A549 (cell line): ENCODE measurements around the gene NCL.

ENCODE experiments used
- BHLHE40 ChIP-seq: IDR thresholded peaks from 2 replicates; pipeline ENCODE4 v1.6.1; 2012; ENCODE audit warnings: low read depth, low read length, inconsistent platforms
- CHD2 ChIP-seq: fragments of 150-350 bp; IDR thresholded peaks from 2 replicates; pipeline ENCODE4 v1.6.1; 2014; ENCODE audit warnings: low read length; ENCODE audit not compliant: partially characterized antibody
- EP300 ChIP-seq, 2 experiments: fragments of >200 bp; sonication (Bioruptor Twin); formaldehyde crosslinking; IDR thresholded peaks; 2 replicates in 1 of 2; 3 replicates in 1 of 2; pipeline ENCODE4 v1.6.1; 2016 to 2017
- FOSL2 ChIP-seq, 2 experiments: fragments of 450-650 bp in 1 of 2; fragments of >200 bp in 1 of 2; sonication (Bioruptor Twin) in 1 of 2; formaldehyde crosslinking; IDR thresholded peaks; 2 replicates each; pipeline versions ENCODE4 v1.5.0 to v1.6.1; 2016 to 2020; ENCODE audit warnings: mild to moderate bottlenecking in 1 of 2, moderate library complexity in 1 of 2
- KDM1A ChIP-seq: fragments of 200-600 bp; sonication (generic); IDR thresholded peaks from 2 replicates; pipeline ENCODE4 v1.6.1; 2016; ENCODE audit warnings: low read depth, mild to moderate bottlenecking
- MAFK ChIP-seq: fragments of 450-650 bp; IDR thresholded peaks from 2 replicates; pipeline ENCODE4 v1.6.1; 2014; ENCODE audit not compliant: partially characterized antibody
- MAX ChIP-seq: IDR thresholded peaks from 2 replicates; pipeline ENCODE4 v1.6.1; 2012
- MYC ChIP-seq: IDR thresholded peaks from 2 replicates; pipeline ENCODE4 v1.6.1; 2012; ENCODE audit warnings: mild to moderate bottlenecking, inconsistent platforms, low read length, improper control_type of control experiment, borderline replicate concordance
- POLR2A ChIP-seq: IDR thresholded peaks from 2 replicates; pipeline ENCODE4 v1.6.1; 2012; ENCODE audit warnings: mild to moderate bottlenecking, low read length
- RAD21 ChIP-seq, 2 experiments: fragments of >200 bp in 1 of 2; sonication (Bioruptor Twin) in 1 of 2; formaldehyde crosslinking in 1 of 2; IDR thresholded peaks in 1 of 2; conservative IDR thresholded peaks in 1 of 2; 2 replicates in 1 of 2; 3 replicates in 1 of 2; pipeline ENCODE4 v1.6.1; 2012 to 2018; ENCODE audit warnings: inconsistent platforms in 1 of 2
- SMC3 ChIP-seq: fragments of >200 bp; sonication (Bioruptor Twin); formaldehyde crosslinking; IDR thresholded peaks from 3 replicates; pipeline ENCODE4 v1.6.1; 2018; ENCODE audit warnings: inconsistent platforms
- TF ChIP-seq, protein P1 (sequence below): fragments of >200 bp; sonication (Bioruptor Twin); formaldehyde crosslinking; IDR thresholded peaks from 3 replicates; pipeline ENCODE4 v1.5.1; 2016
- TF ChIP-seq, protein P2 (sequence below): fragments of 450-650 bp; IDR thresholded peaks from 2 replicates; pipeline ENCODE4 v1.6.1; 2014; ENCODE audit warnings: antibody characterized with exemption

DNA sequence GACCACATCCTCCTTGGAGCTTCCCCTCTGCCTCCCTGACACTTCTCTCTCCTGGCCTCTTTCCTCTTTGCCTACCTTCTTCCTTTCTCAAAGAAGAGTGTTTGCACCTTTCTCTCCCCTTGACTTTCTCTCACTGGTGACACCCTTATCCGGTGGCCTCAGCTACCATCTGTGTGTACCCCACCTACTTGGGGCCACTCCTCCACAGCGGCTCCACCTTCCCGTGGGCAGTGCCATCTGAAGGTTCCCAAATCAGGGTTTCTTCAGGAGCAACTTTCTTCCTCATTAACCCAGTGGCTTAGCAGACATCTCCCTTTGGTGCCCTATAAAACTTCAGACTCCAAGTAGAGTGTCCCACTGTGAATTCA lies 5.3 kb upstream of the NCL start:
- TF ChIP-seq, protein P1, sequence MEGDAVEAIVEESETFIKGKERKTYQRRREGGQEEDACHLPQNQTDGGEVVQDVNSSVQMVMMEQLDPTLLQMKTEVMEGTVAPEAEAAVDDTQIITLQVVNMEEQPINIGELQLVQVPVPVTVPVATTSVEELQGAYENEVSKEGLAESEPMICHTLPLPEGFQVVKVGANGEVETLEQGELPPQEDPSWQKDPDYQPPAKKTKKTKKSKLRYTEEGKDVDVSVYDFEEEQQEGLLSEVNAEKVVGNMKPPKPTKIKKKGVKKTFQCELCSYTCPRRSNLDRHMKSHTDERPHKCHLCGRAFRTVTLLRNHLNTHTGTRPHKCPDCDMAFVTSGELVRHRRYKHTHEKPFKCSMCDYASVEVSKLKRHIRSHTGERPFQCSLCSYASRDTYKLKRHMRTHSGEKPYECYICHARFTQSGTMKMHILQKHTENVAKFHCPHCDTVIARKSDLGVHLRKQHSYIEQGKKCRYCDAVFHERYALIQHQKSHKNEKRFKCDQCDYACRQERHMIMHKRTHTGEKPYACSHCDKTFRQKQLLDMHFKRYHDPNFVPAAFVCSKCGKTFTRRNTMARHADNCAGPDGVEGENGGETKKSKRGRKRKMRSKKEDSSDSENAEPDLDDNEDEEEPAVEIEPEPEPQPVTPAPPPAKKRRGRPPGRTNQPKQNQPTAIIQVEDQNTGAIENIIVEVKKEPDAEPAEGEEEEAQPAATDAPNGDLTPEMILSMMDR = no peak
- TF ChIP-seq, protein P2, sequence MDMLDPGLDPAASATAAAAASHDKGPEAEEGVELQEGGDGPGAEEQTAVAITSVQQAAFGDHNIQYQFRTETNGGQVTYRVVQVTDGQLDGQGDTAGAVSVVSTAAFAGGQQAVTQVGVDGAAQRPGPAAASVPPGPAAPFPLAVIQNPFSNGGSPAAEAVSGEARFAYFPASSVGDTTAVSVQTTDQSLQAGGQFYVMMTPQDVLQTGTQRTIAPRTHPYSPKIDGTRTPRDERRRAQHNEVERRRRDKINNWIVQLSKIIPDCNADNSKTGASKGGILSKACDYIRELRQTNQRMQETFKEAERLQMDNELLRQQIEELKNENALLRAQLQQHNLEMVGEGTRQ = no peak
- TF ChIP-seq MYC (no peak), KDM1A (no peak), RAD21 (conservative IDR thresholded peaks at IDR 0.05 in 1 of 2, IDR thresholded peaks at IDR 0.05 in 1 of 2) (no peak), POLR2A (no peak), BHLHE40 (no peak), FOSL2 (IDR thresholded peaks at IDR 0.05) (no peak), FOSL2 (CRISPR knock-in tag; IDR thresholded peaks at IDR 0.05) (no peak), CHD2 (no peak), EP300 (IDR thresholded peaks at IDR 0.05) (no peak), SMC3 (no peak), MAFK (no peak), MAX (no peak)
